HG02981 (cell line): Measurements from ENCODE around the gene NEURL1.
"Not testable (repeated sequence)": the region's sequence is repeated elsewhere in the genome, so short reads cannot be mapped to it uniquely, and the experiment has no call there.

ENCODE experiments used
- ATAC-seq: cut with Tn5 transposase; IDR thresholded peaks from one replicate; pipeline ENCODE4 v1.9.1; 2021; ENCODE audit warnings: mild to moderate bottlenecking, moderate library complexity; ENCODE audit not compliant: unreplicated experiment

NEURL1 gene

GRCh38 chr10:103492655-103493261 is 747 bp upstream of the NEURL1 start:
- ATAC-seq = no peak

- ATAC-seq = no peak
These were observed 692 bp downstream of the NEURL1 start for GRCh38 chr10:103493916-103494877.

- ATAC-seq = no peak
These were observed 1.8 kb downstream of the NEURL1 start for GRCh38 chr10:103495321-103495720.

- no peak for ATAC-seq
These were observed 3.8 kb downstream of the NEURL1 start for GRCh38 chr10:103497161-103497915.

DNA sequence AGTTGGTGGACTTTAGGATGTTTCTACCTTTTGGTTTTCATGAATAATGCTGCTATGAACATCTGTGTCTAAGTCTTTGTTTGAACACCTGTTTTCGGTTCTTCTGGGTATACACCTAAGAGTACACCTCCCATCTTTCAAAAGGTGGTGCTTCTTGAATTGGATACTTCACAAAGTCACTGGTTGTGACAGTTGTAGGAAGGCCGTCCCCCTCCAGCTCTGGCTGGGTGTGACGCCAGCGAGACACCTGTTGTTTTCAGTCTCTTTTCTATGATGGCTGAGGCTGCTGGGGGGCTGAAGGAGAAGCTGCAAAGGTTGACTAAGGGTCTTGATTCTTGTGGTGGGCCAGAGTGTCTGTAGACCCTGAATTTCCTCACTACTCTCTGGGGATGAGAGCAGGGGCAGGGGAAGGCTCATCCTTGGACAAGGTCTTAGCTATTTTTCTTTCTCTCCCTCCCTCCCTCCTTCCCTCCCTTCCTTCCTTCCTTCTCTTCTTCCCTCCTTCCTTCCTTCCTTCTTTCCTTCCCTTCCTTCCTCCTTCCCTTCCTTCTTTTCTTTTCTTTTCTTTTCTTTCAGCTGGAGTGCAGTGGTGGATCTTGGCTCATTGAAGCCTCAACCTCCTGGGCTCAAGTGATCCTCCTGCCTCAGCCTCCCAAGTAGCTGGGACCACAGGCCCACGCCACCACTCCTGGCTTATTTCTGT is 5.6 kb downstream of the NEURL1 start:
- no peak for ATAC-seq

DNA sequence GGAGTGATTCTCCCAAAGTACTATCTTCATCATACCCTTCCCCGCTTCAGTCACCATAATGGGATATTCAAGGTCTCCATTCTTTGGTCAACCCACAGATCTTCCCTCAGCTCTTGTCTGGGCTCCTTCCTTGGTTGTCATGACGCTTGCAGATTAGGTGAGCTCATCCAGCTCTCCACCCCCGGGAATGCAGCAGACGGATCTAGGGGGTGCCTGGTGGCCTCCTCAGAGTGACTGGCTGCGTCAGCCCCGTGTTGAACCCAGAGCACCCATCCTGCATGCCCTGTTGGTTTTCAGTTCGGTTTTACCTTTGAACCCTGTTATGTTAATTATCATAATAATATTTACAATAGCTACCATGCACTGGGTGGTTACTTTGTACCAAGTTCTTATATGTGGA is 6.4 kb downstream of the NEURL1 start:
- no peak for ATAC-seq

- no peak for ATAC-seq
These were observed 7.0 kb downstream of the NEURL1 start for GRCh38 chr10:103500481-103500880.

DNA sequence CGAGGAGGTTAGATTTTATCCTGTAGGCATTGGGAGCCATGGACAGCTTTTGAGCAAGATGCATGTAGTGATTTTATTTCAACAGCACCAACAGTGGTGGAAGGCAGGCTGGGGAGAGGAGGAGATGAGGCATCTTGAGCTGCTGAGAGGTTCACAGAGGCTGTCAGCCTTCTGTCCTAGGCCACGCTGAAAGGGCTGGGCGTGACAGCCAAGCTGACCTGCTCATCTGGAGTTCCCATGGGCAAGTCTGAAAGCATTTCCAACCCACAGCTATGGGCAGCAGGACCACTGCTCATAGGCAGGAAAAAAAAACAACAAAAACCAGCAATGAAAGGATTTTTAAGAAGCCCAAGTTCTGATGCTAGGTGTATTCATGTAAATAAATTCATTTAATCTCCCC is 7.7 kb downstream of the NEURL1 start:
- no peak for ATAC-seq

DNA sequence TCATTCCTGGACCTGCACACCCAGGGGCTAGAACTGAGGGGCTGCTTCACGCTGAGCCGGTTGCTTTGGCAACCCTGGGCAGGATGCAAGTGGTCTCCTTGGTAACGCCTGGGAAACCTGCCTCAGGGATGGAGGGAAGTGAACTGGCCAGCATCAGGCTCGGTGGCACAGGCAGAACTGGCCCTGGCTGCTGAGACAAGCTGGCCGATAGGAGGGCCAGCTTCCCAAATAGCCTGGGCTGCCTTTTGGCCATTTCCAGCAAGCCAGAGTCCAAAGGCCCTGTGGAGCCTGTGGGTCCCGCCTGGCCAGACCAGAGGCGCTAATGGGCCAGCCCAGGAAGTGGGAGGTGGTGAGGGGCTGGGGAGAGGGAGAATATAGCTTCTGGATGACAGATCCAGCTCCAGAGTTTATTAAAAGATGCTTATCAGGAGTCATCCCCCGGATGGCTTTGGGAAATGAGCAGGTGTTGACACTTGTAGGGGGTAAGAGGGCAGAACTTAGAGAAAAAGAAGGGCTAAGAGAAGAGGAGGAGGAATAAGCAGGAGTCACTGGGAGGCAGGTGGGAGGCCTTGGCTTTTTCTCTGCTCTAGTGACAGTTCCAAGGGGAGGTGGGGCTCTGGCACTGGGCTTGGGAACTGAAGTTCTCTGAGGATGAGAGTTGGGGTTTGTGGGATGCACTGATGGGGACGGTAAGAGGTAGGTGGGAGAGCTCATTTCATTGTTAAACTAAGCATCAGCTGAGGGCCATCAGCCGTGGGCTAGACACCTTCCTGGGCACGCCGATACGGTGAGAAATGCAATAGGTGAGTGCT is 9.6 kb downstream of the NEURL1 start:
- no peak for ATAC-seq

- not testable (repeated sequence) for ATAC-seq
These were observed 10.3 kb downstream of the NEURL1 start for GRCh38 chr10:103503777-103504176.

DNA sequence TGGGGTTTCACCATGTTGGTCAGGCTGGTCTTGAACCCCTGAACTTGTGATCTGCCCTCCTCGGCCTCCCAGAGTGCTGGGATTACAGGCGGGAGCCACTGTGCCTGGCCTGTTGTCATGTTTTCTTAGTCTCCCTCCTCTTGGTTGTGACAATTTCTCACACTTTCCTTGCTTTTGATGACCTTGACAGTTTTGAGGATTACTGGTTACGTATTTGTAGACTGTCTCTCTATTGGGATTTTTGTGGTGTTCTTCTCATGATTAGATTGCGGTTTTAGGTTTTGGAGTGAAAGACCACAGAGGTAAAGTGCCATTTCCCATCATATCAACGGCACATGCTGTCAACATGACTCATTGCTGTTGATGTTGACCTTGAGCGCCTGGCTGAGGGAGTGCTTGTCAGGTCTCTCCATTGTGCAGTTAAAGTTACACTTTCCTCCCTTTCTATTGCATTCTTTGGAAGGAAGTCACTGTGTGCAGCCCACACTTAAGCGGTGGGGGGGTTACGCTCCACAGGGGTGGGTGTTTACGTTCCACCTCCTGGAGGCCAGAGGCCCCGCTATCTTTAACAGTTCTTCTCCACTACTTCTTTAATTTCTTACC is 10.8 kb downstream of the NEURL1 start:
- peak; percentile 56 for ATAC-seq

GRCh38 chr10:103506061-103506460 is 12.6 kb downstream of the NEURL1 start:
- no peak for ATAC-seq

DNA sequence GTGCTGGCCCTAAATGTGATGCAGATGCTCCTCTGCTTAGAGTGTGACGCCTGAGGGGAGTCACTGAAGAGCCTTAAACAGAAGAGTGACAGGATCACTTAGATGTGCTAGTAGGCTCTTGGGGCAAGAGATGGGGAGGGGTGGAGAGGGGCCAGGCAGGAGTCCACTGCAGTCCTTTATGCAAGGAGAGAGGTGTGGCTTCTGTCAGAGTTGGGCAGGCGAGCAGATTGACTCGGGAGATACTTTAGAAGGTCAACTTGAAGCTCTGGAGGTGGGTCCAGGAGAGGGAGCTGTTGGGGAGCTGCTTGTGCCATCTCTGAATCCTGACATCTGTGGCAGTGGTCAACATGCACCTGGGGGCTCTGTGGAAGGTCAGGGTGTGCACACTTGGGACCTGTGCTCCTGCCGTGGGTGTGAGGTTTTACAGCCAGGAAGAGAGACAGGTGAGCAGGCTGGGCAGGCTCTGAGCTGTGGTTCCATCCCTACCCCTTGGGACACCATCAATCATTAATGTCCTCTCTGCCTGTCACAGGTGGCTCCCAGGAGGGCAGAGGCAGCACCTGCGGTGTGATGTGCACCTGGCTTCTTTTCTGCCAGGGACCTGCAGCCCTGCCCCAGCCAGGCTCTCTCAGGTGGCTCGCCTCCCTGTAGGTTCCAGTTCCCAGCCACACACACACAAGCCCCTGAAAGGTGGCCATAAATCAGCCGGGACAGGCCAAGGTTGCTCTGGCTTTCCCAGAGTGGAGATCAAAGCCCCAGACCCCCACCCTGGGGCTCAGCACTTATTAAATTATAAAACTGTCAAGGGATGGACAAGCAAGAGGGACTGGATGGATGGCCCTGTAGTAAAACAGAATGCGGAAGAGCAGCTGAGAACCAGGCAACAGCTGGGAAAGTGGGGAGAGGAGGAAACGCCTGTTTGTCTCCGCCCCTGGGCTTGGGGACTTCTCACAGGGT is 14.0 kb downstream of the NEURL1 start:
- no peak for ATAC-seq

GRCh38 chr10:103510046-103510685 is 16.7 kb downstream of the NEURL1 start:
- ATAC-seq = no peak

GRCh38 chr10:103510791-103511752 is 17.6 kb downstream of the NEURL1 start:
- ATAC-seq = no peak

DNA sequence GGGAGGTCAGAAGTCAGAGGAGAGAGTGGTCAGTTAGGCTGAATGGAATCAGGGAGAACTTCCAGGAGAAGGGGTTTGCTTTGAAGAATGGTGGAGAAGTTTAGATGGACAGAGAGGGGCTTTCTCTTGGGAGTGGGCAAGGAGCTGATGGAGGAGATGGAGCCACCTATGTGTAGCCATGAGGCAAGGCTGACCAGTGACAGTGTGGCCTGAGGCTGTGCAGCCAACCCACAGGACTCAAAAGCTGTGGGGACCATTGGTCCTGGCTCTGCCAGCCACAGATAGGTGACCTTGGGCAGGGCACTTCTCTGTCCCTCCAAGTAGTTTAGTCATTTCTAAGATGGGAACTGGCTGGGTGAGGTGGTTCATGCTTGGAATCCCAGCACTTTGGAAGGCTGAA is 18.7 kb downstream of the NEURL1 start:
- no peak for ATAC-seq
